ENCODE results near the gene JADE2. TPM values are rescaled to one million over a fixed set of nuclear protein-coding genes. Genes with fewer than 3 reads are reported as not detected.

Gene JADE2
- total RNA-seq, 1 donor from 2014 or later, result 104 TPM

GRCh38 chr5:134565791-134566740 lies 40.6 kb downstream of the JADE2 start:
- intact Hi-C loops (cut with micrococcal nuclease), result no loop called here

- intact Hi-C loops (cut with micrococcal nuclease), result no loop called here
Observed at GRCh38 chr5:134566741-134567221, 41.3 kb downstream of the JADE2 start.

- intact Hi-C loops (cut with micrococcal nuclease), result no loop called here
Observed at GRCh38 chr5:134567641-134568336, 42.3 kb downstream of the JADE2 start.

- intact Hi-C loops (cut with micrococcal nuclease), result no loop called here
Observed at GRCh38 chr5:134568337-134568700, 42.8 kb downstream of the JADE2 start.

- intact Hi-C loops (cut with micrococcal nuclease), result no loop called here
Observed at GRCh38 chr5:134568761-134569695, 43.6 kb downstream of the JADE2 start.

GRCh38 chr5:134569758-134570364 lies 44.4 kb downstream of the JADE2 start:
- intact Hi-C loops (cut with micrococcal nuclease), result no loop called here

GRCh38 chr5:134570365-134570758 lies 44.9 kb downstream of the JADE2 start:
- intact Hi-C loops (cut with micrococcal nuclease), result no loop called here

- intact Hi-C loops (cut with micrococcal nuclease), result no loop called here
Observed at GRCh38 chr5:134570886-134571285, 45.4 kb downstream of the JADE2 start.

- intact Hi-C loops (cut with micrococcal nuclease), result no loop called here
Observed at GRCh38 chr5:134571693-134572405, 46.4 kb downstream of the JADE2 start.

- intact Hi-C loops (cut with micrococcal nuclease), result no loop called here
Observed at GRCh38 chr5:134572811-134573210, 47.3 kb downstream of the JADE2 start.

- intact Hi-C loops (cut with micrococcal nuclease), result no loop called here
Observed at GRCh38 chr5:134574521-134574920, 49.1 kb downstream of the JADE2 start.

GRCh38 chr5:134575316-134575715 lies 49.8 kb downstream of the JADE2 start:
- intact Hi-C loops (cut with micrococcal nuclease), result no loop called here

- intact Hi-C loops (cut with micrococcal nuclease), result loop anchor here (1.0 kb wide), 4 partner anchors 50 to 273 kb away; partner anchors contain the start of gene CDKN2AIPNL
Observed at GRCh38 chr5:134576386-134577021, 51.0 kb downstream of the JADE2 start.

- intact Hi-C loops (cut with micrococcal nuclease), result loop anchor here (1.0 kb wide), 4 partner anchors 51 to 274 kb away; partner anchors contain the start of gene CDKN2AIPNL
Observed at GRCh38 chr5:134577022-134577795, 51.7 kb downstream of the JADE2 start.

- intact Hi-C loops (cut with micrococcal nuclease), result loop anchor here (1.0 kb wide), 4 partner anchors 52 to 275 kb away; partner anchors contain the start of gene CDKN2AIPNL
Observed at GRCh38 chr5:134577796-134578577, 52.5 kb downstream of the JADE2 start.

- intact Hi-C loops (cut with micrococcal nuclease), result no loop called here
Observed at GRCh38 chr5:134578578-134579283, 53.3 kb downstream of the JADE2 start.

- intact Hi-C loops (cut with micrococcal nuclease), result no loop called here
Observed at GRCh38 chr5:134579284-134579771, 53.9 kb downstream of the JADE2 start.
